HCT116 (cell line): Measurements from ENCODE around the gene FRMD4A. TPM values are rescaled to one million over a fixed set of nuclear protein-coding genes. Genes with fewer than 3 reads are reported as not detected.

Experiments
- ATAC-seq: fragments of 200-7000 bp; cut with Tn5 transposase; 2 replicates; pipeline ENCODE4 v1.9.1; 2020; ENCODE audit warnings: mild to moderate bottlenecking, moderate library complexity
- BruUV-seq: library from RNA; stranded (reverse); fragments of 400-500 nt; replicated peaks from 2 replicates; lab custom pipeline; 2021; lab: Mats Ljungman, UMichigan
- CTCF ChIA-PET: fragments of 300-600 bp; sonication (Branson Sonifier 250); formaldehyde crosslinking; loops from one replicate; lab custom pipeline; 2021; ENCODE audit warnings: antibody characterized with exemption; lab: Charles Lee
- POLR2A ChIA-PET: fragments of 300-600, 350-600 bp; sonication (Branson Sonifier 250); formaldehyde crosslinking; loops from one replicate; lab custom pipeline; 2021; ENCODE audit warnings: antibody characterized with exemption; lab: Charles Lee
- RAD21 ChIA-PET, 2 experiments: fragments of 300-600 bp; sonication (Branson Sonifier 250); formaldehyde crosslinking; loops; one replicate each; lab custom pipeline; 2023; ENCODE audit warnings: low total read pairs in 2 of 2; ENCODE audit not compliant: uncharacterized antibody in 2 of 2, unreplicated experiment in 2 of 2, low non-redundant PET in 1 of 2; lab: Charles Lee
- DNase-seq: peaks from one replicate; pipeline ENCODE4 v3.0.0-alpha.2; 2010; ENCODE audit warnings: low read depth, low spot score
- H2AFZ ChIP-seq: fragments of 200-600 bp; shearing (Covaris generic), sonication (generic); 2 replicates; pipeline ENCODE4 v1.6.1; 2017; ENCODE audit warnings: low read depth, mixed run types, mixed read lengths, antibody characterized with exemption, low read length; ENCODE audit not compliant: poor library complexity, severe bottlenecking
- H3K27ac ChIP-seq: 2 replicates; pipeline ENCODE4 v1.5.1; 2012; ENCODE audit warnings: low read depth, low read length
- H3K27me3 ChIP-seq: fragments of 200-600 bp; sonication (generic); 2 replicates; pipeline ENCODE4 v1.6.1; 2016; ENCODE audit warnings: mixed run types, low read length, mixed read lengths; ENCODE audit not compliant: insufficient read depth
- H3K36me3 ChIP-seq, 2 experiments: fragments of 200-500 bp in 1 of 2; fragments of 200-600 bp in 1 of 2; sonication (Bioruptor generic) in 1 of 2; sonication (generic) in 1 of 2; 2 replicates each; pipeline versions ENCODE4 v1.5.1 to v1.6.1; 2014 to 2016; ENCODE audit warnings: low read length in 2 of 2, inconsistent platforms in 1 of 2, mixed read lengths in 1 of 2, mixed run types in 1 of 2; ENCODE audit not compliant: insufficient read depth in 2 of 2, control insufficient read depth in 1 of 2
- H3K4me1 ChIP-seq, 2 experiments: fragments of 200-600 bp in 1 of 2; sonication (generic) in 1 of 2; 2 replicates each; pipeline versions ENCODE4 v1.5.1 to v1.6.1; 2012 to 2017; ENCODE audit warnings: low read length in 2 of 2, inconsistent platforms in 1 of 2, mild to moderate bottlenecking in 1 of 2, mixed read lengths in 1 of 2, mixed run types in 1 of 2, moderate library complexity in 1 of 2; ENCODE audit not compliant: insufficient read depth in 2 of 2, control insufficient read depth in 1 of 2
- H3K4me2 ChIP-seq: fragments of 200-600 bp; sonication (generic); 2 replicates; pipeline ENCODE4 v1.6.1; 2017; ENCODE audit warnings: mixed run types, low read length, mixed read lengths
- H3K4me3 ChIP-seq, 2 experiments: fragments of 200-600 bp in 1 of 2; sonication (generic) in 1 of 2; replicated peaks in 1 of 2; 2 replicates each; pipeline ENCODE4 v1.5.1; 2011 to 2016; ENCODE audit warnings: low read length in 2 of 2, control low read depth in 1 of 2, low read depth in 1 of 2, mild to moderate bottlenecking in 1 of 2, mixed read lengths in 1 of 2, mixed run types in 1 of 2
- H3K79me2 ChIP-seq: fragments of 200-600 bp; sonication (generic); 2 replicates; pipeline ENCODE4 v1.6.1; 2017; ENCODE audit warnings: mild to moderate bottlenecking, mixed run types, low read length, moderate library complexity, mixed read lengths; ENCODE audit not compliant: insufficient read depth
- H3K9ac ChIP-seq: fragments of 200-600 bp; sonication (generic); 2 replicates; pipeline ENCODE4 v1.6.1; 2016; ENCODE audit warnings: low read length, mixed read lengths
- H3K9me2 ChIP-seq: fragments of 200-600 bp; sonication (generic), shearing (Covaris generic); 2 replicates; pipeline ENCODE4 v1.6.1; 2017; ENCODE audit warnings: mixed run types, mild to moderate bottlenecking, moderate library complexity; ENCODE audit not compliant: insufficient read depth
- H3K9me3 ChIP-seq, 2 experiments: fragments of 200-500 bp in 1 of 2; fragments of 200-600 bp in 1 of 2; sonication (Bioruptor generic) in 1 of 2; sonication (generic) in 1 of 2; 2 replicates each; pipeline ENCODE4 v1.6.1; 2014 to 2017; ENCODE audit warnings: low read length in 2 of 2, mixed read lengths in 2 of 2, inconsistent platforms in 1 of 2, low read depth in 1 of 2, mild to moderate bottlenecking in 1 of 2, mixed run types in 1 of 2, moderate library complexity in 1 of 2; ENCODE audit not compliant: control insufficient read depth in 1 of 2, insufficient read depth in 1 of 2
- H4K20me1 ChIP-seq: fragments of 200-600 bp; sonication (generic), shearing (Covaris generic); 2 replicates; pipeline ENCODE4 v1.6.1; 2017; ENCODE audit warnings: mixed run types, mild to moderate bottlenecking, moderate library complexity; ENCODE audit not compliant: insufficient read depth
- ATF3 ChIP-seq: IDR thresholded peaks from 2 replicates; pipeline ENCODE4 v1.6.1; 2012
- CBX3 ChIP-seq: IDR thresholded peaks from 2 replicates; pipeline ENCODE4 v1.6.1; 2012; ENCODE audit warnings: low read depth
- CEBPB ChIP-seq: IDR thresholded peaks from 2 replicates; pipeline ENCODE4 v1.6.1; 2012; ENCODE audit warnings: low read depth
- CTCF ChIP-seq, 3 experiments: fragments of 200-600 bp in 1 of 3; sonication (generic) in 1 of 3; IDR thresholded peaks in 2 of 3; conservative IDR thresholded peaks in 1 of 3; 2 replicates each; pipeline ENCODE4 v1.5.1; 2012 to 2017; ENCODE audit warnings: low read depth in 2 of 3, low read length in 2 of 3, antibody characterized with exemption in 1 of 3, borderline replicate concordance in 1 of 3, control low read depth in 1 of 3, mild to moderate bottlenecking in 1 of 3, mixed read lengths in 1 of 3, mixed run types in 1 of 3, moderate library complexity in 1 of 3; ENCODE audit not compliant: insufficient read depth in 1 of 3
- EGR1 ChIP-seq: IDR thresholded peaks from 2 replicates; pipeline ENCODE4 v1.6.1; 2012; ENCODE audit warnings: low read depth
- ELF1 ChIP-seq: IDR thresholded peaks from 2 replicates; pipeline ENCODE4 v1.6.1; 2012; ENCODE audit warnings: low read depth, borderline replicate concordance
- EZH2 ChIP-seq: fragments of 200-600 bp; sonication (generic); IDR thresholded peaks from 2 replicates; pipeline ENCODE4 v1.6.1; 2017; ENCODE audit warnings: antibody characterized with exemption, mixed run types
- EZH2phosphoT487 ChIP-seq: fragments of 200-600 bp; IDR thresholded peaks from 2 replicates; pipeline ENCODE4 v1.6.1; 2018; ENCODE audit warnings: antibody characterized with exemption, borderline replicate concordance
- FOSL1 ChIP-seq: IDR thresholded peaks from 2 replicates; pipeline ENCODE4 v1.6.1; 2012; ENCODE audit warnings: low read depth
- POLR2A ChIP-seq: IDR thresholded peaks from 2 replicates; pipeline ENCODE4 v1.7.0; 2011; ENCODE audit warnings: borderline replicate concordance; ENCODE audit not compliant: insufficient read depth, insufficient read length; ENCODE audit errors: extremely low read depth
- POLR2AphosphoS5 ChIP-seq: IDR thresholded peaks from 2 replicates; pipeline ENCODE4 v1.6.1; 2011; ENCODE audit warnings: mild to moderate bottlenecking, low read depth, low read length, moderate library complexity
- RAD21 ChIP-seq: IDR thresholded peaks from 2 replicates; pipeline ENCODE4 v1.6.1; 2012; ENCODE audit warnings: low read depth, mild to moderate bottlenecking
- REST ChIP-seq: IDR thresholded peaks from 2 replicates; pipeline ENCODE4 v1.6.1; 2012; ENCODE audit warnings: low read depth
- SRF ChIP-seq: IDR thresholded peaks from 2 replicates; pipeline ENCODE4 v1.6.1; 2012; ENCODE audit warnings: low read depth
- YY1 ChIP-seq: IDR thresholded peaks from 2 replicates; pipeline ENCODE4 v1.6.1; 2011; ENCODE audit warnings: low read length, low read depth, moderate library complexity, mild to moderate bottlenecking; ENCODE audit not compliant: insufficient replicate concordance; ENCODE audit errors: extremely low read depth
- ZFX ChIP-seq: fragments of 450-650 bp; IDR thresholded peaks from 2 replicates; pipeline ENCODE4 v1.6.1; 2017
- ZNF274 ChIP-seq: fragments of 200-500 bp; sonication (Bioruptor generic); IDR thresholded peaks from 2 replicates; pipeline ENCODE4 v1.6.1; 2014; ENCODE audit warnings: mild to moderate bottlenecking, low read depth, low read length, inconsistent platforms
- intact Hi-C: fragments of 100-400 bp; cut with micrococcal nuclease; formaldehyde crosslinking; loops from 2 replicates; pipeline ENCODE4 v1.10.0; 2022
- total RNA-seq: library from RNA; stranded (reverse); gene quantifications from one replicate; pipeline ENCODE4 v1.2.1, GENCODE V29; 2021; ENCODE audit not compliant: unreplicated experiment

FRMD4A gene
- total RNA-seq, 1 experiment from 2014 or later: 0.20 TPM

GRCh38 chr10:14299556-14299955 is 31.2 kb downstream of the FRMD4A start:
- Histone ChIP-seq H3K4me1 (no peaks in the 10 kb centered on the region), H3K4me2 (no peak overlapping the region), H3K27me3 (peaks cover 76% of the 10 kb centered on the region), H3K27ac (no peak overlapping the region), H3K4me3 (no peak overlapping the region), H3K36me3 (no peaks in the 10 kb centered on the region), H3K79me2 (no peaks in the 10 kb centered on the region), H4K20me1 (no peaks in the 10 kb centered on the region), H3K9me3 (no peaks in the 10 kb centered on the region)
- intact Hi-C loops: no loop called here
- BruUV-seq: no TSS peak
- CTCF ChIA-PET: no interaction called here
- no peak for ATAC-seq
- TF ChIP-seq POLR2AphosphoS5 (no peak), ZNF274 (no peak), CEBPB (no peak), RAD21 (no peak), SRF (no peak), ATF3 (no peak), EGR1 (no peak), EZH2 (no peak), REST (no peak), CBX3 (no peak), CTCF (IDR thresholded peaks at IDR 0.05 in 2 of 3, conservative IDR thresholded peaks at IDR 0.05 in 1 of 3; ENCODE audit: borderline replicate concordance in 1 of 3, insufficient read depth in 1 of 3, low read depth in 2 of 3, low read length in 2 of 3) (no peak), POLR2A (no peak), ZFX (no peak), ELF1 (no peak), YY1 (no peak), EZH2phosphoT487 (no peak), FOSL1 (no peak)
- TF ChIP-seq, all 23 proteins: peak for 0
- Histone ChIP-seq H2AFZ (no peak overlapping the region), H3K9ac (no peak overlapping the region), H3K9me2 (no peaks in the 10 kb centered on the region)
- ChIA-PET RAD21 (no interaction called here), POLR2A (no interaction called here)
- no peak for DNase-seq
